HL-60 (cell line): Measurements from ENCODE around the gene CENPX.

Experiments used
- CTCF ChIP-seq: IDR thresholded peaks from one replicate; pipeline ENCODE4 v1.5.1; 2011; ENCODE audit warnings: low read length, control low read depth, inconsistent platforms; ENCODE audit not compliant: insufficient read depth
- GABPA ChIP-seq: IDR thresholded peaks from 2 replicates; pipeline ENCODE4 v1.6.1; 2012; ENCODE audit warnings: low read depth
- POLR2AphosphoS5 ChIP-seq: IDR thresholded peaks from 2 replicates; pipeline ENCODE4 v1.6.1; 2012; ENCODE audit warnings: low read depth
- REST ChIP-seq: IDR thresholded peaks from 2 replicates; pipeline ENCODE4 v1.6.1; 2012; ENCODE audit warnings: low read depth; ENCODE audit not compliant: insufficient replicate concordance
- SPI1 ChIP-seq: IDR thresholded peaks from 2 replicates; pipeline ENCODE4 v1.6.1; 2012; ENCODE audit warnings: low read depth, mild to moderate bottlenecking, borderline replicate concordance

GRCh38 chr17:81978524-81979298 is 44.0 kb downstream of the CENPX start:
- TF ChIP-seq CTCF (no peak), POLR2AphosphoS5 (peak; percentile 14; the same call in 1 of the 2 replicates), REST (no peak), GABPA (no peak), SPI1 (no peak)
